Sigmoid colon (tissue), 7 donors: ENCODE measurements around the gene KRT73. TPM values are rescaled to one million over a fixed set of nuclear protein-coding genes. Genes with fewer than 3 reads are reported as not detected.

ENCODE experiments used
- DNase-seq: peaks from one replicate; pipeline ENCODE4 v3.0.0-alpha.2; 2019
- H3K27ac ChIP-seq, 4 donors: fragments of 200-600 bp; sonication (generic); one replicate each; pipeline ENCODE4 v1.5.1; 2016 to 2019; ENCODE audit warnings: mild to moderate bottlenecking in 1 of 4
- H3K27me3 ChIP-seq, 3 donors: fragments of 200-600 bp; sonication (generic); one replicate each; pipeline ENCODE4 v1.5.1; 2019; ENCODE audit warnings: mild to moderate bottlenecking in 1 of 3
- H3K36me3 ChIP-seq, 4 donors: fragments of 200-600 bp; sonication (generic); one replicate each; pipeline ENCODE4 v1.5.1; 2016 to 2019
- H3K4me1 ChIP-seq, 4 donors: fragments of 200-600 bp; sonication (generic); one replicate each; pipeline ENCODE4 v1.5.1; 2017 to 2019
- H3K4me3 ChIP-seq, 4 donors: fragments of 200-600 bp; sonication (generic); one replicate each; pipeline ENCODE4 v1.5.1; 2017 to 2019; ENCODE audit warnings: mild to moderate bottlenecking in 2 of 4, moderate library complexity in 1 of 4
- H3K9me3 ChIP-seq, 4 donors: fragments of 200-600 bp in 3 of 4; sonication (generic) in 3 of 4; one replicate each; pipeline versions ENCODE4 v1.5.1 to v1.6.1; 2013 to 2019
- EP300 ChIP-seq, 4 donors: sonication (generic); formaldehyde crosslinking; IDR thresholded peaks; one replicate each; pipeline ENCODE4 v1.6.1; 2017; ENCODE audit warnings: antibody characterized with exemption in 4 of 4
- POLR2A ChIP-seq, 2 donors: fragments of 450-650 bp; IDR thresholded peaks; one replicate each; pipeline ENCODE4 v1.6.1; 2016; ENCODE audit warnings: antibody characterized with exemption in 2 of 2, mild to moderate bottlenecking in 2 of 2, moderate library complexity in 2 of 2
- POLR2AphosphoS5 ChIP-seq, 4 donors: sonication (generic); formaldehyde crosslinking; IDR thresholded peaks; one replicate each; pipeline ENCODE4 v1.6.1; 2017; ENCODE audit warnings: antibody characterized with exemption in 4 of 4
- WGBS, 2 donors: extraction: QIAGEN DNeasy Blood & Tissue Kit; methylation state at CpG; one replicate each; pipeline ENCODE4 v1.1.7; 2013; 5-methylcytosine and 5-hydroxymethylcytosine counted together
- intact Hi-C: fragments of 100-400 bp; cut with DNase I; formaldehyde crosslinking; loops from one replicate; pipeline ENCODE4 v1.15.1; 2023
- polyA plus RNA-seq, 3 donors: library from polyadenylated mRNA; stranded (reverse); fragments of 200-250 nt; gene quantifications; one replicate each; pipeline ENCODE4 v1.2.3, GENCODE V29; 2013
- total RNA-seq, 4 donors: library from RNA; depleted of rRNA; stranded (reverse); fragments of >200 nt; gene quantifications; one replicate each; pipeline ENCODE4 v1.1.0, GENCODE V29; 2016
- TF ChIP-seq, protein P1 (sequence below), 4 experiments: fragments of 450-650 bp in 3 of 4; fragments of 200-600 bp in 1 of 4; IDR thresholded peaks; one replicate each; pipeline ENCODE4 v1.5.1; 2016 to 2019; ENCODE audit warnings: antibody characterized with exemption in 4 of 4, mild to moderate bottlenecking in 3 of 4, moderate library complexity in 2 of 4
- donor health status: healthy with polysubstance abuse.
- donor health status: Bipolar disorder and iron deficiency.
- donor health status: healthy.

KRT73 gene
- total and polyA plus RNA-seq, 7 donors = 0.73 TPM; not detected in 6

DNA sequence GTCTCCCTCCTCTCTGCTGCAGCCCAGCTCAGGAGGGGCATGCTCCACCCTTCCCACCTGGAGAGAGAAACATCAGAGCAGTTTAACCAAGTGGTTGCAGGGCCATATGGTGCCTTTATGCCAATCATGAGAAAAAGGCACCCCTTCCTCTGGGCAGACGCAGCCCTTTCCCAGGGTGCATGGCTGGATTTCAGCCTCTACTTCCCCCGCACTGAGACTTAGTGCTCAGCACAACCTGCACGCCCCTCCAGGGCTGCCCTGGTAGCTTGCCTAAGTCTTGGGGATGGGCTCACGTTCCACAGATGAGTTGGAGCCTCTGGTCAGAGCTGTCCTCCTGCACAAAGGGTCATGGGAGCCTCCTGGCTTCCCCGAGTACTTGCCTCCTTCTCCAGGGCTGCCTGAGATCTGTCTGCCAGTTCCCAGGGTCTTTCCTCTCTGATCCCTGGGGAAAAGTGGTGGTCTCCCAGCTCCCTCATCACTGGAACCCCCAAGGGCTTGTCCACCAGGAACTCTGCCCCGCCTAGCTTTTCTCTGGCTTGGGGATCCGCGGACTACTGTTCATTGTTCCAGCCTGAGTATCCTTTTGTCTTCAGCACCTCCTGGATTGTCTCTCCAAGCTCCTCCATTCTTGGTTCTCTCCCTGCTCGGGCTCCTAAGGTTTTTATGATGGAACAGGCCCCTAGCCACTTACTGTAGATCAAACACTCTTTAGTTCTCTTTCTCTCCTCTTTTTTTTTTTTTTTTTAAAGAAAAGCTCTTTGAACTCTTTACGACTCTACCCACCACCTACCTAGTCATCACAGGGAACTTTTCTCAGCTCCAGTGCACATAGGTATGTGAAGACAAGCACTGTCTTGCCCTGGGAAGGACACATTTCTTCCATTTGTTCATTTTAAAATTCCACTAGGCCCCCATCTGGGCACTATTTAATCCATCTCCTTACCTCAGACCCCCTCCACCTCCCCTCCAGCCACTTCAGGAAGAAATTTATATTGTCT, 38.6 kb downstream of the KRT73 start:
- WGBS, 2 donors = 74 to 75% methylated on average over 10 of the region's 10 CpGs
- no peak overlapping the region for H3K4me3 ChIP-seq
- no peaks in the 10 kb centered on the region for H3K4me1 ChIP-seq
- peak; percentile 39 for DNase-seq
- no peaks in the 10 kb centered on the region for H3K9me3 ChIP-seq
- intact Hi-C loops = loop anchor here (5.0 to 10.0 kb wide), 3 partner anchors 207 to 425 kb away; no protein-coding TSS in a partner anchor
- no peak overlapping the region for H3K27ac ChIP-seq
- no peak for TF ChIP-seq POLR2A (IDR thresholded peaks at IDR 0.05)
- TF ChIP-seq, protein P1, sequence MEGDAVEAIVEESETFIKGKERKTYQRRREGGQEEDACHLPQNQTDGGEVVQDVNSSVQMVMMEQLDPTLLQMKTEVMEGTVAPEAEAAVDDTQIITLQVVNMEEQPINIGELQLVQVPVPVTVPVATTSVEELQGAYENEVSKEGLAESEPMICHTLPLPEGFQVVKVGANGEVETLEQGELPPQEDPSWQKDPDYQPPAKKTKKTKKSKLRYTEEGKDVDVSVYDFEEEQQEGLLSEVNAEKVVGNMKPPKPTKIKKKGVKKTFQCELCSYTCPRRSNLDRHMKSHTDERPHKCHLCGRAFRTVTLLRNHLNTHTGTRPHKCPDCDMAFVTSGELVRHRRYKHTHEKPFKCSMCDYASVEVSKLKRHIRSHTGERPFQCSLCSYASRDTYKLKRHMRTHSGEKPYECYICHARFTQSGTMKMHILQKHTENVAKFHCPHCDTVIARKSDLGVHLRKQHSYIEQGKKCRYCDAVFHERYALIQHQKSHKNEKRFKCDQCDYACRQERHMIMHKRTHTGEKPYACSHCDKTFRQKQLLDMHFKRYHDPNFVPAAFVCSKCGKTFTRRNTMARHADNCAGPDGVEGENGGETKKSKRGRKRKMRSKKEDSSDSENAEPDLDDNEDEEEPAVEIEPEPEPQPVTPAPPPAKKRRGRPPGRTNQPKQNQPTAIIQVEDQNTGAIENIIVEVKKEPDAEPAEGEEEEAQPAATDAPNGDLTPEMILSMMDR (IDR thresholded peaks at IDR 0.05) = no peak
- TF ChIP-seq POLR2AphosphoS5 (IDR thresholded peaks at IDR 0.05) = no peak
- TF ChIP-seq EP300 (IDR thresholded peaks at IDR 0.05) = no peak
- H3K36me3 ChIP-seq = no peaks in the 10 kb centered on the region
- no peaks in the 10 kb centered on the region for H3K27me3 ChIP-seq

DNA sequence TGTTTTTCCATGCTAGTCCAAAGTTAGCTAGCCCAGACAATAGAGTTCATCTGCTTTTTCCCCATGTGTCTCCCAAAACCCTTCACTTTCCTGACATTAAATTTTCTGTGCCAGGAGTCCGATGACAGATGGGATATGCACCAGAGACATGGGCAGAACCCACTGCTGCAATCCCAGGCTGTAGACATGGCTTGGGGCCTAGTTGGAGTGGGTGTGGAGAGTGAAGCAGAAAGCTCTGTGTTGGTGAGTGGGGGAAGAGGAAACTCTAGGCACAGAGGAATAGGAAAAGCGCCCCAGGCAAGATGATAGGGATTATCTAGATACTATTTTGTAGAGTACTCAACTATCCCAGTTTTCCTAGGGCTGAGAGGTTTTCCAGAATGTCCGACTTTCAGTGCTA, 39.9 kb downstream of the KRT73 start:
- Histone ChIP-seq H3K4me1 (no peaks in the 10 kb centered on the region), H3K36me3 (no peaks in the 10 kb centered on the region), H3K27ac (no peak overlapping the region), H3K9me3 (no peaks in the 10 kb centered on the region), H3K27me3 (no peaks in the 10 kb centered on the region), H3K4me3 (no peak overlapping the region)
- WGBS, 2 donors = 90 to 91% methylated on average over 3 of the region's 3 CpGs
- intact Hi-C loops = loop anchor here (10.0 kb wide), 1 partner anchor 396 kb away; no protein-coding TSS in a partner anchor
- TF ChIP-seq EP300 (IDR thresholded peaks at IDR 0.05) = no peak
- no peak for TF ChIP-seq POLR2A (IDR thresholded peaks at IDR 0.05)
- TF ChIP-seq, protein P1 (IDR thresholded peaks at IDR 0.05) = no peak
- TF ChIP-seq POLR2AphosphoS5 (IDR thresholded peaks at IDR 0.05) = no peak
- DNase-seq = peak; percentile 6

DNA sequence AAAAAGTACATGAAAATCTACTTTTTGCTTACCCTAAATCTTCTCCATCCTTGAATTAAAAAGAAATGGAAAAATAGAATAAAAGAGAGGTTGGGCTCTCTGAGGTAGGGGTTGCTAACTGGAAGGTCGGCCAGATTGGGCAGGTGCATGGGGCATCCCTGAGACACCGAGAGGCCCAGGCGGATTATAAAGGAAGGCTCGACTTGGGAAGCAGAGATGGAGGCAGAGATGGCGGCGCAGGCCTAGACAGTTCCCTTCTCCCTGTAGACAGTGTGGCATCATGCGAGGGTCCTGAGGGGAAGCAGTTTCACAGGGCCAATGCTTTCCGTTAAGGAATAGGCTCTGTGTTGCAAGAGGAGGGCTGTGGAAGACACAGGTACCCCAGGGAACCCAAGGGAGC, 41.0 kb downstream of the KRT73 start:
- Histone ChIP-seq H3K36me3 (no peaks in the 10 kb centered on the region), H3K4me3 (no peak overlapping the region), H3K27me3 (no peaks in the 10 kb centered on the region), H3K27ac (no peak overlapping the region), H3K4me1 (no peaks in the 10 kb centered on the region), H3K9me3 (no peaks in the 10 kb centered on the region)
- 87 to 92% methylated on average over 8 of the region's 8 CpGs for WGBS, 2 donors
- DNase-seq = peak; percentile 62
- intact Hi-C loops = loop anchor here (10.0 kb wide), 1 partner anchor 397 kb away; no protein-coding TSS in a partner anchor
- no peak for TF ChIP-seq EP300 (IDR thresholded peaks at IDR 0.05)
- TF ChIP-seq, protein P1 (IDR thresholded peaks at IDR 0.05) = no peak
- TF ChIP-seq POLR2AphosphoS5 (IDR thresholded peaks at IDR 0.05) = no peak
- no peak for TF ChIP-seq POLR2A (IDR thresholded peaks at IDR 0.05)

DNA sequence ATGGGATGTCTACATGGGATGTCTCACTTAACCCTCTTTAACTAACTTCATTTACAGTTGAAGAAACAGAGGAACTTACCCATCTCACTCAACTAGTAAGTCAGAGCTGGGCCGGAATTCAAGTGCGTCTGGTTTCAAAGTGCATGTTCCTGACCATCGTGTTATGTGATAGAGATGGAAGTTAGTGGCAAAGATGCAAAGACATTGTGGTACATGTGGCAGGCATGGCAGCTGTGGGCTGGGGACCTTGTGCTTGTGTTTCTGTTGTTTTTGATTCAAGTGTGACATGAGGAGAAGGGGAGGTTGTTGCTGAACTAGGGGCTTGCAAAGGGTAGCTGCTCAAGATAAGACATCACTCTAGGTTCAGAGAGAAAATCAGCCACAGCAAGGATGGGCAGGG, 42.4 kb downstream of the KRT73 start:
- no peaks in the 10 kb centered on the region for H3K9me3 ChIP-seq
- intact Hi-C loops = loop anchor here (10.0 kb wide), 1 partner anchor 399 kb away; no protein-coding TSS in a partner anchor

More for the DNA sequence above, 42.4 kb downstream of the KRT73 start:
- 91 to 95% methylated on average over 3 of the region's 3 CpGs for WGBS, 2 donors
- Histone ChIP-seq H3K27me3 (no peaks in the 10 kb centered on the region), H3K4me1 (no peaks in the 10 kb centered on the region), H3K4me3 (no peak overlapping the region), H3K27ac (no peak overlapping the region), H3K36me3 (no peaks in the 10 kb centered on the region)
- TF ChIP-seq POLR2A (IDR thresholded peaks at IDR 0.05) (no peak), POLR2AphosphoS5 (IDR thresholded peaks at IDR 0.05) (no peak), EP300 (IDR thresholded peaks at IDR 0.05) (no peak)
- TF ChIP-seq, protein P1 (IDR thresholded peaks at IDR 0.05) = no peak
- DNase-seq = peak; percentile 27
